GM23338 (cell line): Measurements from ENCODE around the gene RBM14. TPM values are rescaled to one million over a fixed set of nuclear protein-coding genes. Genes with fewer than 3 reads are reported as not detected.

Source experiments
- ATAC-seq: fragments of 200-7000 bp; cut with Tn5 transposase; 3 replicates; pipeline ENCODE4 v1.9.1; 2020
- DNase-seq: peaks from one replicate; pipeline ENCODE4 v3.0.0-alpha.2; 2015; ENCODE audit warnings: low spot score
- H2AFZ ChIP-seq: fragments of 200-600 bp; sonication (generic); 2 replicates; pipeline ENCODE4 v1.8.0; 2016; ENCODE audit warnings: antibody characterized with exemption, mild to moderate bottlenecking, moderate library complexity
- H3F3A ChIP-seq: fragments of 200-600 bp; sonication (generic); replicated peaks from 2 replicates; pipeline ENCODE4 v1.8.0; 2017; ENCODE audit warnings: antibody characterized with exemption, mixed run types, low read depth
- H3K27ac ChIP-seq: fragments of 200-600 bp; sonication (generic); 2 replicates; pipeline ENCODE4 v1.6.1; 2016; ENCODE audit warnings: low read depth
- H3K27me3 ChIP-seq: fragments of 200-600 bp; sonication (generic); 2 replicates; pipeline ENCODE4 v1.8.0; 2016; ENCODE audit warnings: mild to moderate bottlenecking, mixed run types, moderate library complexity; ENCODE audit not compliant: insufficient read depth
- H3K36me3 ChIP-seq: fragments of 200-600 bp; sonication (generic); 2 replicates; pipeline ENCODE4 v1.8.0; 2016; ENCODE audit warnings: mild to moderate bottlenecking; ENCODE audit not compliant: insufficient read depth
- H3K4me1 ChIP-seq: fragments of 200-600 bp; sonication (generic); 2 replicates; pipeline ENCODE4 v1.8.0; 2016; ENCODE audit warnings: mild to moderate bottlenecking, moderate library complexity; ENCODE audit not compliant: insufficient read depth
- H3K4me2 ChIP-seq: fragments of 200-600 bp; sonication (generic); 2 replicates; pipeline ENCODE4 v1.7.1; 2017; ENCODE audit warnings: mixed run types
- H3K4me3 ChIP-seq: fragments of 200-600 bp; sonication (generic); 2 replicates; pipeline ENCODE4 v1.6.1; 2016; ENCODE audit warnings: mixed run types
- H3K79me2 ChIP-seq: fragments of 200-600 bp; sonication (generic); replicated peaks from 2 replicates; pipeline ENCODE4 v1.8.0; 2017; ENCODE audit warnings: mild to moderate bottlenecking; ENCODE audit not compliant: insufficient read depth
- H3K9me2 ChIP-seq: fragments of 200-600 bp; sonication (generic); 2 replicates; pipeline ENCODE4 v1.8.0; 2017; ENCODE audit not compliant: insufficient read depth
- H4K20me1 ChIP-seq: fragments of 200-600 bp; sonication (generic); replicated peaks from 2 replicates; pipeline ENCODE4 v1.8.0; 2017; ENCODE audit warnings: mild to moderate bottlenecking; ENCODE audit not compliant: insufficient read depth
- H3K27ac Mint-ChIP-seq: 2 replicates; pipeline ENCODE4 v1.8.0; 2020; ENCODE audit warnings: inconsistent platforms, mild to moderate bottlenecking, moderate library complexity, mixed read lengths
- H3K27me3 Mint-ChIP-seq: 3 replicates; pipeline ENCODE4 v1.8.0; 2022; ENCODE audit warnings: low read depth, mild to moderate bottlenecking, moderate library complexity, mixed read lengths, inconsistent platforms; ENCODE audit not compliant: insufficient read depth, poor library complexity
- H3K36me3 Mint-ChIP-seq: 3 replicates; pipeline ENCODE4 v1.8.0; 2021; ENCODE audit warnings: low read depth, mild to moderate bottlenecking, inconsistent platforms, moderate library complexity, mixed read lengths
- H3K4me1 Mint-ChIP-seq: 3 replicates; pipeline ENCODE4 v1.8.0; 2020; ENCODE audit warnings: mild to moderate bottlenecking, inconsistent platforms, mixed read lengths
- H3K4me3 Mint-ChIP-seq: 3 replicates; pipeline ENCODE4 v1.8.0; 2021; ENCODE audit warnings: moderate library complexity, mild to moderate bottlenecking, inconsistent platforms, mixed read lengths
- H3K9me3 Mint-ChIP-seq: 3 replicates; pipeline ENCODE4 v1.8.0; 2020; ENCODE audit warnings: moderate library complexity, mild to moderate bottlenecking, inconsistent platforms, mixed read lengths
- CREB1 ChIP-seq: fragments of 250-450 bp; sonication (Bioruptor Pico); IDR thresholded peaks from 2 replicates; pipeline ENCODE4 v1.5.0; 2020; ENCODE audit warnings: low read depth, mild to moderate bottlenecking, moderate library complexity
- CTCF ChIP-seq, 2 experiments: fragments of 200-600 bp in 1 of 2; sonication (generic) in 1 of 2; conservative IDR thresholded peaks; 2 replicates each; pipeline versions ENCODE4 v1.5.1 to v1.6.1; 2016 to 2017; ENCODE audit warnings: antibody characterized with exemption in 2 of 2, low read depth in 2 of 2, mild to moderate bottlenecking in 2 of 2, moderate library complexity in 1 of 2
- ETS1 ChIP-seq: IDR thresholded peaks from 2 replicates; pipeline ENCODE4 v1.6.1; 2016; ENCODE audit warnings: antibody characterized with exemption
- EZH2 ChIP-seq: fragments of 200-600 bp; sonication (generic); IDR thresholded peaks from one replicate; pipeline ENCODE4 v1.8.0; 2017; ENCODE audit warnings: antibody characterized with exemption, mild to moderate bottlenecking, low read depth; ENCODE audit not compliant: unreplicated experiment
- EZH2phosphoT487 ChIP-seq: fragments of 200-600 bp; sonication (generic); IDR thresholded peaks from one replicate; pipeline ENCODE4 v1.8.1; 2018; ENCODE audit warnings: antibody characterized with exemption; ENCODE audit not compliant: unreplicated experiment
- JUNB ChIP-seq: IDR thresholded peaks from one replicate; pipeline ENCODE4 v1.6.1; 2016; ENCODE audit warnings: antibody characterized with exemption; ENCODE audit not compliant: unreplicated experiment
- NANOG ChIP-seq: IDR thresholded peaks from 2 replicates; pipeline ENCODE4 v1.6.1; 2016; ENCODE audit warnings: antibody characterized with exemption, borderline replicate concordance
- POLR2AphosphoS5 ChIP-seq: IDR thresholded peaks from 2 replicates; pipeline ENCODE4 v1.6.1; 2016; ENCODE audit warnings: antibody characterized with exemption, low read depth
- REST ChIP-seq: IDR thresholded peaks from one replicate; pipeline ENCODE4 v1.6.1; 2018; ENCODE audit warnings: antibody characterized with exemption; ENCODE audit not compliant: unreplicated experiment
- STAT1 ChIP-seq: IDR thresholded peaks from one replicate; pipeline ENCODE4 v1.6.1; 2016; ENCODE audit warnings: antibody characterized with exemption; ENCODE audit not compliant: unreplicated experiment
- ZNF114 ChIP-seq: fragments of 250-450 bp; sonication (Bioruptor Pico); IDR thresholded peaks from 2 replicates; pipeline ENCODE4 v1.5.0; 2020; ENCODE audit warnings: mild to moderate bottlenecking, moderate library complexity
- ZNF331 ChIP-seq: fragments of 250-450 bp; sonication (Bioruptor Pico); IDR thresholded peaks from 2 replicates; pipeline ENCODE4 v1.5.0; 2020; ENCODE audit warnings: low read depth, mild to moderate bottlenecking, moderate library complexity
- ZNF462 ChIP-seq: fragments of 250-450 bp; sonication (Bioruptor Pico); IDR thresholded peaks from 2 replicates; pipeline ENCODE4 v1.5.0; 2020; ENCODE audit warnings: mild to moderate bottlenecking, moderate library complexity
- polyA plus RNA-seq: library from polyadenylated mRNA; unstranded; fragments of >200 nt; fragmentation: Nextera tagmentation; extraction: Ambion mirVana; gene quantifications from 2 replicates; pipeline ENCODE4 v1.2.1, GENCODE V29; 2016
- total RNA-seq: library from RNA; depleted of rRNA; stranded (reverse); fragments of >200 nt; shearing (Covaris generic); gene quantifications from 2 replicates; pipeline ENCODE4 v1.2.3, GENCODE V29; 2014

The RBM14 gene
- total and polyA plus RNA-seq, 2 experiments from 2014 or later: 45.4 to 83.5 TPM

GRCh38 chr11:66626382-66626781 lies 10.0 kb downstream of the RBM14 start:
- H3K27me3 Mint-ChIP-seq: peaks cover 8% of the 10 kb centered on the region
- Histone ChIP-seq H3K4me1 (no peaks in the 10 kb centered on the region), H3K4me3 (no peak overlapping the region), H3K4me2 (no peak overlapping the region), H3K36me3 (peaks cover 53% of the 10 kb centered on the region), H3F3A (peaks cover 27% of the 10 kb centered on the region), H4K20me1 (peaks cover 79% of the 10 kb centered on the region), H3K79me2 (peaks cover 100% of the 10 kb centered on the region), H2AFZ (no peak overlapping the region), H3K27ac (no peak overlapping the region), H3K9me2 (no peaks in the 10 kb centered on the region), H3K27me3 (no peaks in the 10 kb centered on the region)
- TF ChIP-seq CTCF (conservative IDR thresholded peaks at IDR 0.05; ENCODE audit: low read depth in 2 of 2): no peak
- no peak for TF ChIP-seq EZH2
- TF ChIP-seq POLR2AphosphoS5: no peak
- TF ChIP-seq NANOG: no peak
- no peak for TF ChIP-seq ZNF331 (CRISPR knock-in tag)
- TF ChIP-seq ZNF462: no peak
- TF ChIP-seq ETS1: no peak
- no peak for TF ChIP-seq EZH2phosphoT487
- TF ChIP-seq STAT1: no peak
- no peak for TF ChIP-seq ZNF114 (CRISPR knock-in tag)
- no peak for TF ChIP-seq JUNB
- no peak for TF ChIP-seq CREB1 (CRISPR knock-in tag)
- no peak for TF ChIP-seq REST
- H3K4me3 Mint-ChIP-seq: no peak overlapping the region; the same call in 2 of the 3 replicates
- H3K36me3 Mint-ChIP-seq: peaks cover 86% of the 10 kb centered on the region
- DNase-seq: no peak
- no peak overlapping the region for H3K27ac Mint-ChIP-seq
- H3K4me1 Mint-ChIP-seq: peaks cover 3% of the 10 kb centered on the region; the same call in 1 of the 3 replicates
- ATAC-seq: no peak
- H3K9me3 Mint-ChIP-seq: no peaks in the 10 kb centered on the region
